HG02943 (cell line): Measurements from ENCODE around the gene ARL15.
"Not testable (repeated sequence)": the region's sequence is repeated elsewhere in the genome, so short reads cannot be mapped to it uniquely, and the experiment has no call there.

Source experiments
- ATAC-seq: cut with Tn5 transposase; IDR thresholded peaks from one replicate; pipeline ENCODE4 v1.9.1; 2021; ENCODE audit warnings: mild to moderate bottlenecking, low read depth, moderate library complexity; ENCODE audit not compliant: unreplicated experiment

The ARL15 gene

DNA sequence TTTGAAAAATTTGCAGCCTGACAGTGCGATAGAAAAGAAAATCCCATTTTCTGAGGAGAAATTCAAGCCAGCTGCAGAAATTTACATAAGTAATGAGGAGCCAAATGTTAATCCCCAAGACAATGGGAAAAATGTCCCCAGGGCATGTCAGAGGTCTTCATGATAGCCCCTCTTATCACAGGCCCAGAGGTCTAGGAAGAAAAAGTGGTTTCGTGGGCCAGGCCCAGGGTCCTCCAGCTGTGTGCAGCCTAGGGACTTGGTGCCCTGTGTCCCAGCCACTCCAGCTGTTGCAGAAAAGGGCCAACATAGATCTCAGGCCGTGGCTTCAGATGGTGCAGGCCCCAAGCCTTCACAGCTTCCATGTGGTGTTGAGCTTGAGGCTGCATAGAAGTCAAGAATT is 249.5 kb downstream of the ARL15 start:
- not testable (repeated sequence) for ATAC-seq

DNA sequence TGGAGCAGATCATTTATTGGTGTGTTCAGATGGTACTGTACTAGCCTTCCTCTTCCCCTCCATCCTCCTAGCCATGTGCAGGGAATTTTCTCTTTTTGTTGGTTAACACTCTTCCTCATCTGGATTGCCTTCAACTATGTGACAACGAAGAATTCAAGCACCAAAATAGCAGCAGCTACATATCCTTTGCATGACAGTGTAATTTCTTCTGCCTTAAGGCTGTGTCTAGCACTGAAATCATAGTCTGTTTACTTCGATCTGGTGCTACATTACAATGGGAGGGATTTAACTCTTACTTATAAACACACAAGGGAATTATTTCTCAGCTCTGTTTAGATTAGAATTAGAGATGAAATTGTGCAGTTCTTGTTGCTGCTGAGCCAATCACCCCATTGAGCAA is 260.4 kb downstream of the ARL15 start:
- ATAC-seq: no peak

DNA sequence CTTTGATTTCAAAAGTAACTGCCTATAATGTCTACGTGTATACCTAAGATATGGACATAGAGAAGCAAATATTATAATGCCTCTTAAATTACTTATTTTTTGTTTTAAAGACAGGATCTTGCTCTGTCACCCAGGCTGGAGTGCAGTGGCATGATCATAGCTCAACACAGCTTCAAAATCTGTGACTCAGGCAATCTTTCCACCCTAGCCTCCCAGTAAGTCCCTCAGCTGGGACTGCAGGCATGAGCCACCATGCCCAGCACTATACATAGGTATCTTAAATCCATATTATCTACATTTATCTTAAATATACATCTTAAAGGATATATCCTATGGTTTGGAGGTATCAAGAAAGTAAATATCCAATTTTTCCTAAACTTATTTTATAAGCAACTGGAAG is 261.2 kb downstream of the ARL15 start:
- ATAC-seq: no peak

DNA sequence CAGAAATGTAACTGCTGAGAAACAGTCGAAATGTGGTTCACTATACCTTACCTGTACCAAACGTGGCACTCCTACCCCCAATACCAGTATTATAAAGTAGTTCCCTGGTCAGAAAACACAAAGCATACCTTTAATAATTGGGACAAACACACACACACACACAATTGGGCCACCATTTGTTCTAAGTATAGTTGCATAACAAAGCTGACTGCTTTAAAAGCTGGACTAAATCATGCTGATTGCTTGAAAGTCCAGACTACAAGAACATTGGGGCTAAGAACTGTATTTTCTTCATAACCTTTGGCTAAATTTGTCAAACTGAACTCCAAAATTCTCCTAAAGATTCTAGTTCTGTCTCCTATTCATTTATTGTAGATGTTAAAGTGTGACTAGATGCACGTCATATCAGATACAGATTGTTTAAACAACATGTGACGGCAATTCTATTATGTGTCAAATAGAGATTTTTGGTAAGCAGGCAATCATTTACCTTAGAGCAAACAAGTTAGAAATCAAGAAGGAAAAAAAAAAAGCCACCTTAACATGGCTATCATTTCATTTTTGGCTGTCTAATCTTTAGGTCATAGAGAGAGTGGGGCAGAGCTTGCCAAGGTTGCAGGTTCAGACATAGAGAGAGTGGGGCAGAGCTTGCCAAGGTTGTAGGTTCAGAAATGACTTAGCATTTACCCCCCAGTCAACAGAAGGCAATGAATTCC is 265.1 kb downstream of the ARL15 start:
- ATAC-seq: no peak

DNA sequence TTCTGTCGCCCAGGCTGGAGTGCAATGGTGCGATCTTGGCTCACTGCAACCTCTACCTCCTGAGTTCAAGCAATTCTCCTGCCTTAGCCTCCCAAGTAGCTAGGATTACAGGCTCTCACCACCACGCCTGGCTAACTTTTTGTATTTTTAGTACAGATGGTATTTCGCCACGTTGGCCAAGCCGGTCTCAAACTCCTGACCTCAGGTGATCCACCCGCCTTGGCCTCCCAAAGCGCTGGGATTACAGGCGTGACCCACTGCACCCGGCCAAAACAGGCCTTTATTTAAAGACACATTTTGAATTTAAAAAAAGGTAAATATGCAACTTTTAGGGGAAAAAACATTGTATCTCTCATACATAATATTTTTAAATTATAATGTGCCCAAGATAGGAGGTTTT is 266.1 kb downstream of the ARL15 start:
- ATAC-seq: not testable (repeated sequence)

DNA sequence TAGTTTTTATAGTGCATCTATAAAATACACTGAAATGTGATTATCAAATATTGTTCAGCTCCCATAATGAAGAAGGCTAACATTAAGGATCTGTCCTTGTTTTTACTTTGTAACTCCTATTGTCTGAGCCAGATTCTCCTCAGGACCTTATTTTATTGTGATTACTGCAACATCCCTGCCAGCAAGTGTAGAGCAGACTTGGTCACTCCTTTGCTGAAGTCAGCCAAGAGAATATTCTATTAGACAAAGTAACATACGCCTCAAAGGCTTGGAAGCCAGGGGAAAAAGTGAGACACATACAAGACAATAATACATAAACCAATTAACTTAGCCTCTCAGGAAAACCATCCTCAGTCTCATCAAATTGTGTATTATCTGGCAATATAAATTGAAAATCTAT is 269.6 kb downstream of the ARL15 start:
- ATAC-seq: no peak

DNA sequence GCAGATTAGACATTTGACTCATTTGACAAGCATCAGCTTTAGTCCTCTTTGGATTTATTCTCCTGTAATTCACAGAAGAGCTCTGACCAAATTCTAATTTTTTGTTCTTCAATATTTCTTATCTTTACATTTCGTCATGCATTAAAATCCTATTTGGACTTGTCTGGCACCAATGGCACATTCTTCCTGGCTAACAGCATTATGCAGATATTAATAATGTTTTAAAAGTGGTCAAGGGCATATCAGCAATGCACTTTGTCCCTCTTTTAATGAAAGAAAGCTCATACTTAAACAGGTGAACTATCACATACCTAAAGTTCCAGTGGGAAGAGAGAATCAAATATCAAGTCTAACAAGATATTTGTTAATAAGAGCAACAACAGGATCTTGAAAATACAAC is 270.4 kb downstream of the ARL15 start:
- ATAC-seq: no peak

DNA sequence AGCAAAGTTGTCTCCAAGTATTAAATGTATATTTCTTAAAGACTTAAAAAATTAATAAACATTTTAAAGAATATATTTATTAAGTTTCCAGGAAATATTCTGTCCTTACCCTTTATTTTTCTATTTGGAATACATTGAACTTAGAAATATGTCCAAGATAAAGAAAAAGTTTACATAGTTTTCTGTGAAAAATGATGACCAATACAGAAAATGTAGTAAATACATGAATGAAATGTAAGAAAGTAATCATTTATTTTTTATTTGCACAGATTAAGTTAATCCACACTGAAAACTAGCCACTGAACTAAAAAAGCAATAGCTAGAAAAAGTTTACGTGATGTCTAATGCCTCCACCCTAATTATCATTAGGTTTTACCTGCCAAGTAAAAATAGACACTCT is 273.2 kb downstream of the ARL15 start:
- ATAC-seq: no peak

DNA sequence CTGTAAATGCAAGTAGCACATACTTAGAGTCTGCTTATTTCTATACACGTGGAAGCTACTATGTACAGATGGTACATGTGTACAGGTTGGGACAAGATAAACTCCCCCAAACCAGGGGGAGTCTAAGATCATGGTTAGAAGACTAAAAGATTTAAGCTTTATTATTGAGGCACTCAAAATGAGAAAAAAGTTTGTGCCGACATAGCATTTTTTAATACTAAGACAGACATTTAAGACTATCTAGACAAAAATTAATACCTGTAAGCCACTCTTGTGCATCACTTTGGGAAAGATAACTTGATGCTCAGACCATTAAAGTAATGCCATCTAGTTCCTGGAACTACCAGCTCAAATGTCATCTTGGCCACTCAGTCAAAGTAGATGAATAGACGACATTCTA is 279.4 kb downstream of the ARL15 start:
- ATAC-seq: no peak

DNA sequence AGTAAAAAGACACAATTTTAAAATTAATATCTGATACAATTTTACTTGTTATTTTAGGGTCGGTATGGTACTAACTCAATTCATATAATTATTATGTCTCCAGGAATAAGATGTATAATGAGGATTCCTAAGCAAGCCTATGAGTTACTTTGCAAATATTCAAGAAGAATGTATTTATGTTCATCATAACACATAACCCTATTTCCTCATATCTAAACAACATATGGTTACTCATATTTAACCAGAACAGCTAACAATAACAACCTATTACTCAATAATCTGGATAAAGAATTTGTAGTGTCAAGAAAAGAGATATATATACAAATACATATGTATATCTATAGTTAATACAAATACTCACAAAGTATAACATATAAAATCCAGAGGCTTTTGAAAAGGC is 285.9 kb downstream of the ARL15 start:
- no peak for ATAC-seq

DNA sequence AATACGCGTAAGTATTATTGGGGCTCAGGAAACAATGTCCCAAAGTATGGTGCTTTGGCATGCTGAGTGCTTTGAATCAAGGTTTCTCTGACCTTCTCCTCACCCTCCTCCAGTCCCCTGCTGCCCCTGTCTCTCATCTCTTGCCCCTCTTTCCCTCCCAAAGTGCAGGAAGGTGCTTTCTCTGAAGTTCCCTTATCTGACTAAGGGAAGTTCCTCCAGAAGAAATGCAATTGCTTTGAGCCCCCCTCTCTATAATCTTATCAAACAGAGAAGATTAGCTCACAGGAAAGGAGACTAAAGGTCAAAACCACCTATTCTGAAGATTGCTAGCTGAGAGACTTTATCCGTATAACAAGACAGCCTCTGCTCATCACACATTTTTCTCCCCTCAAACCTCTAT is 288.1 kb downstream of the ARL15 start:
- ATAC-seq: no peak

DNA sequence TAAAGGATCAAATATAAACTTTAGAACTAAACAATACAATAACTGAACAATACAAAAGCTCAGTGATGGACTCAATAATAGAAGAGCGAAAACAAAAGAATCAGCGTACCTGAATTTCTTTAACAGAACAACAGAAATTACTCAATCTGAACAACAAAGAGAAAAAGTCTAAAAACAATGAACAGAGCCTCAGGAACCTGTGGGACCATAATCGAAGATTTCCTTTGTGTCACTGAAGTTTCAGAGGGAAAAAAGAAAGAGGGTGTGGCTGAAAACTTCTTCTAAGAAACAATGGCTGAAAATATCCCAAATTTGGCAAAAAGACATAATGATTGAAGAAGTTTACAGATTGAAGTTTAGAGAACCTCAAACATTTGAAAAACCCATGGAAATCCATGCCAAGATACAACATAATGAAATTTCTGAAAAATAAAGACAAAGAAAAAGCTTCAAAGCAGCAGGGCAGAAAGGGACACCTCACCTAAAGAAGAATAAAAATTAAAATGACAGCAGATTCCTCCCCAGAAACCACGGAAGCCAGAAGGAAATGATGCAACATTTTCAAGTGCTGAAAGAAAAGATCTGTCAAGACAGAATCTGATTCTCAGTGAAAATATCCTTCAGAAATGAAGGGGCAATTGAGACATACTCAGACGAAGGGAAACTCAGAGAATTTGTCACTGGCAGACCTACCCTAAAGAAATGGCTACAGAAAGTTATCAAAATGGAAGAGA is 288.8 kb downstream of the ARL15 start:
- no peak for ATAC-seq

DNA sequence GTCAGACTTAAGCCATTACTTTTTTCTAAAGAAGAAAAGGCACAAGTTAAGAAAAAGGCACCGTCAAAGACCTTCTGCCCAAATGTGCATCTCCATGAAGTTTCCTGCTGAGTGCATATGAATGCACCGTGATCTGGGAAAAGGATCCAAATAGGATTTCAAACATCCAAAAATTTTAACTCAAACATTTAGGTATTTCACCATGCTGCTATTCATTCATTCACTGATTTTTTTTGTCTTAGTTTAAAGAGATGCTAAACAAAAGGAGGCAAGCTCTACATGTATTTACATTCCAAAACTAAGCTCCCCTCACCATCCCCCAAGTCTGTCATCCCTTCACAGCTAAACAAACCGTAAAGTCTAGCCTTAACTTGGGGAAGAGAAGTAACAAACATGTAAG is 291.9 kb downstream of the ARL15 start:
- ATAC-seq: no peak

DNA sequence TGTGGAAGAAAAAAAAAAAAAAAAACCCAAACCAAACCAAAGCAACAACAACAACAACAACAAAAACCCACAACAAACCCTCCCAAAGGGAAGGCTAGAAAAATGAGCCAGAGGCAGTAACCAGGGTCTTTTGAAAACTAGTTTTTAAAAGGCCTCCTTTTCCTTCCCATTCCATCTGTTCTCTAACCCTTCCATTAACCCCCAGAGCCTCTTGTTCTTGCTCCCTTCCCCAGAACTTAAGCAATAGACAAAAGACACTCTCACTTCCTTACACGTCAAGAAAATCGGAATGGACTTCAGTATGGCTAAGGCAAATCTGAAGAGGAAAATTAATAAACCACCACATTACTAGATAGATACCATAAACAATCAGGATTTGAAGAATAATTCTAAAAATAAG is 292.8 kb downstream of the ARL15 start:
- ATAC-seq: no peak

DNA sequence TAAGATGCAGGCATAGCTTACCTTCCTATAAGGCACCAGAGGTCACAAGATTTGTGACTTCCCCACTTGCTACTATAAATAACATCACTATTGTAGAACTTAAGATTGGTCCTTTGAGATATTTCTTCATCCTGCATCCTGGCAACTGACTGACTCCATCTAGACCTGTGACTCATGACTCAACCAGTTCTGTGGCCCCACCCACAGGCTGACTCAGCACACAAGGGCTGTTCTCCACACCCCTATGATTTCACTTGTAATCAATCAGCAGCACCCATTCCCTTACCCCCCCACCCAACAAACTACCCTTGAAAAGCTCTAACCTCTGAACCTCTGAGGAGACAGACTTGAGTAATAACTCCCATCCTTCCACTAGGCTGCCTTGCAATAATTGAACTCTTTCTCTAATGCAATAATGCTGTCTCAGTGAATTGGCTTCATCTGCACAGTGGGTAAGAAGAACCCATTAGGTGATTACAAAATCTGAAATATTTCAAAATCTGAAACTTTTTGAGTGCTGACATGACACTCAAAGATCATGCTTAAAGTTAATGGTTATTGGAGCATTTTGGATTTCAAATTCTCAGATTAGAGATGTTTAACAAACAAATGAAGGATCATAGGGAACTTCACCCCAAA is 296.7 kb downstream of the ARL15 start:
- no peak for ATAC-seq

DNA sequence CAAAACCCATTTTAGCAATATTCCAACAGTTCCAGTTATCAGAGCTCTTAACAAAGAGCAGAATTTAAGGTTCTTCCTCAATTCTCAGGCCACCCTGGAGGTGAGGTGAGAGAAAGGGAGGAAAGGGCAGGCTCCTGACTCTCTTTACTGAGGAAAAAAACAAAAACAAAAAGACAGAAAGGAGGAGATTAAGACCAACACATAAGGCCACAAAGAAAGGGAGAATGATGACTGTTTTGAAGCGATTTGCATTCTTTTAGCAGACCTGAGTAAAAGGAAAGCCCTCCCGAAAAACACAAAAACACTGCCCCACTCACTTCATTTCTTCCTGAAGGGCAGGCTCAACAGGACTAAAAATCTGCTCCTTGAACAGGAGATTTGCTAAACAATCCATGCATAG is 300.5 kb downstream of the ARL15 start:
- ATAC-seq: no peak

DNA sequence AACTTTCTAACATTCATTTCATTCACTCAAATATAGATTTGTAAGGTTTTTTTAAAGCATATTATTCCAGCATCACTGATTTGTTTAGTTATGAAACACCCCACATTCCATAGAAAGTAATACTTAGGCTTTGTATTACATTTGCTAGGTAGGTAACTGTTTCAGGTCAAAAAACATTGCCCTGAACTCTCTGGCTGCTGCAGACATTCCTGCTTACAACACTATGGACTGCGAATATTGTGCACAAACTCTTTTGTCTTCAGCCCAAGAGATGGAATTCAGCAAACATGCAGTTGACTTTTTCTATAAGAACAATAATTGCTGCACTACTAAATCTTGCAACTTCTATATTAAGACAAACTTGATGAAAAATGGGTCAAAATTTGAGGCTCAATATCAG is 301.0 kb downstream of the ARL15 start:
- no peak for ATAC-seq

DNA sequence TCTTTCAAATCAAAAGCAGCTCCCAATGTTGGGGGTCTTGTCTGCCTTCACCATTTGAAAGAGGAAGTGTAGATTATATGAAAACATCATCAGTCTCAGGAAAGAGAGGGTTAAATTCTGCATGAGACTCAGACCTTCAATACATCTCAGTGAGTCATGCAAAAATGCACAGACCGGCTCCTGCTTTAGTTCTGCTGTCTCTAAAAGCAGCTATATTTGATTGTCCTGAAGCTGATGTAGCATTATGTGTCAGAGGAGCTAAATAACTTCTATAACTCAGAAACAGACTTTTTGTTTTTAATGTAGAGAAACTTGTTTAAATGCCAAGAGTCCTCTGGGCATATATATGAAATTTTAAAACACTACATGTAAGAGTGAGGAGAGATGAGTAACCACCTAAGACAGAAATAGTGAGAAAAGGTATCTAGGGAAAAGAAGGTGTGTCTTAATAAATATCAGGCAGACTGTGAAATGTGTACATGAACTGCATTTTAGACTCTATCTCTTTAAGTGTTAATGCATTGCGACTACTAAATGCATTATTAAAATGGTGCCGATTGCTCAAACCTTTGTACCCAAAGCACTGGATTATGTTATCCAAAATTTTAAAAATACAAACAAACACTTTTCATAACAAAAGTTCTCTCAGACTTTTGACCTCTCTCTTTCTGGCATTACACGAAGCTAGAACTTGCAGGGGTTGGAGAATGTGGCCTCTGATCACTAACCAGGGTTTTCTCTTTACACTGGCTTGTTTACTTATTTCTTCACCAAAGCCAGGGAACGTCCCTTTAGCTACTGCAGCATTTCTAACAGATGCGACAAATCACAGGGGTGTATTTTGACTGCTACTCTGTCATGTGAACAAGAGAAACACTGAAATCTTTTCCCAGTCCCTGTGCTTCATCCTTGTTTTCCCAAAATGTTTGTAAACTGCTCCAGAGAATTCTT is 302.3 kb downstream of the ARL15 start:
- no peak for ATAC-seq

DNA sequence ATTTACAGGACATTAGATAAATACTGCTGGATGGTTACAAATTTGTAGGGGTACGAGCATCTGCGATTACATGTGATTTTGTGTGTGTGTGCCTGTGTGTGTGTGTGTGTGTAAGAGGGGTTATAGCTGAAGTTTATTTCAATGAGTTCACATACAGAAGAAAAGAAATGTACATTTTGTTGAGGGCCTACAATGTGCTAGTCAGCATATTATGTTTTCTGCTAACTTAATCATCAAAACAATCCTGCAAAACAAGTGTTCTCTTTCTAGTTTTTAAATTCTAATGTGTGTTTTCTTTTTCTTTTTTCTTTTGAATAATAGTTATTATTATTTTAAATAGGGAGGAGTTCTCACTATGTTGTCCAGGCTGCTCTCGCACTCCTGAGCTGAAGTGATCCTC is 305.7 kb downstream of the ARL15 start:
- no peak for ATAC-seq

DNA sequence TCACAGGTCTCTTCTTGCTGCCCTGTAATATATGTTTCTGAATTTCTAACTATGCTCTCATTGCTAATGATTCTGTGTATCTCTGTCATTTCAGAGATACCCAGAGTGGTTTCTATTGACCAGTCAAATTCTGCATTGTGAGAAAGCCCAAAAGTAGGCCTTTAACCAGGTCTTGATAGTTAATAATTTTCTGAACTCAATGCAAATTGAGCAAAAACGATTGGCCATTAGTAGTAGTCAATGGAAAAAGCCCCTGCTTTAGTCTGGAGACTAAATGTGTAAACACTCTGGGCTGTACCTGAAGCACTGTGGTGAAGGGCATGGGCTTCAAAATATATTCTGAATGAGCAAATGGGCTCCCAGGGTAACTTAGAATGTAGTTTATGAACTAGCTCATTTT is 307.6 kb downstream of the ARL15 start:
- no peak for ATAC-seq
